Keratinocyte (primary cell): Measurements from ENCODE around the gene ZC3H12D. TPM values are rescaled to one million over a fixed set of nuclear protein-coding genes. Genes with fewer than 3 reads are reported as not detected.

Experiments
- DNase-seq: peaks from one replicate; pipeline ENCODE4 v3.0.0-alpha.2; 2011; ENCODE audit warnings: low read depth, missing footprints, low spot score
- FAIRE-seq: peaks from 2 replicates; lab custom pipeline; 2011; peaks lifted over from hg19 to GRCh38; lab: Jason Lieb, UNC
- H2AFZ ChIP-seq: 2 replicates; pipeline ENCODE4 v1.6.0; 2012; ENCODE audit warnings: low read length, control low read depth, inconsistent platforms; ENCODE audit not compliant: control insufficient read depth
- H3K27ac ChIP-seq: 2 replicates; pipeline ENCODE4 v1.5.1; 2011; ENCODE audit warnings: low read length; ENCODE audit not compliant: control insufficient read depth, insufficient read depth
- H3K27me3 ChIP-seq: 3 replicates; pipeline ENCODE4 v1.6.0; 2011; ENCODE audit warnings: low read length; ENCODE audit not compliant: control insufficient read depth, insufficient read depth; ENCODE audit errors: extremely low read depth
- H3K36me3 ChIP-seq, 2 experiments: 2 replicates in 1 of 2; 3 replicates in 1 of 2; pipeline ENCODE4 v1.5.1; 2011; ENCODE audit warnings: low read length in 2 of 2, mild to moderate bottlenecking in 1 of 2; ENCODE audit not compliant: control insufficient read depth in 2 of 2, insufficient read depth in 2 of 2; ENCODE audit errors: extremely low read depth in 1 of 2
- H3K4me1 ChIP-seq: 3 replicates; pipeline ENCODE4 v1.5.1; 2011; ENCODE audit warnings: low read length; ENCODE audit not compliant: control insufficient read depth, insufficient read depth; ENCODE audit errors: extremely low read depth
- H3K4me2 ChIP-seq: 3 replicates; pipeline ENCODE4 v1.6.0; 2011; ENCODE audit warnings: low read depth, low read length; ENCODE audit not compliant: control insufficient read depth, insufficient read depth; ENCODE audit errors: extremely low read depth
- H3K4me3 ChIP-seq, 3 experiments: fragments of 200-600 bp in 1 of 3; sonication (generic) in 1 of 3; 2 replicates in 2 of 3; 3 replicates in 1 of 3; pipeline ENCODE4 v1.5.1; 2011 to 2016; ENCODE audit warnings: low read length in 3 of 3, mild to moderate bottlenecking in 3 of 3, control low read depth in 2 of 3, inconsistent platforms in 1 of 3, low read depth in 1 of 3, mixed read lengths in 1 of 3, mixed run types in 1 of 3, moderate library complexity in 1 of 3; ENCODE audit not compliant: control insufficient read depth in 2 of 3, insufficient read depth in 2 of 3; ENCODE audit errors: extremely low read depth in 1 of 3
- H3K79me2 ChIP-seq: 2 replicates; pipeline ENCODE4 v1.6.0; 2012; ENCODE audit warnings: low read length; ENCODE audit not compliant: control insufficient read depth, insufficient read depth
- H3K9ac ChIP-seq: 3 replicates; pipeline ENCODE4 v1.6.0; 2011; ENCODE audit warnings: low read length; ENCODE audit not compliant: control insufficient read depth, insufficient read depth; ENCODE audit errors: extremely low read depth
- H3K9me1 ChIP-seq: 3 replicates; pipeline ENCODE4 v1.6.0; 2011; ENCODE audit warnings: low read length; ENCODE audit not compliant: control insufficient read depth, insufficient read depth; ENCODE audit errors: extremely low read depth
- H3K9me3 ChIP-seq: 2 replicates; pipeline ENCODE4 v1.5.1; 2012; ENCODE audit warnings: low read depth, low read length; ENCODE audit not compliant: control insufficient read depth
- H4K20me1 ChIP-seq: 3 replicates; pipeline ENCODE4 v1.6.0; 2011; ENCODE audit warnings: low read length; ENCODE audit not compliant: control insufficient read depth, insufficient read depth; ENCODE audit errors: extremely low read depth
- EZH2 ChIP-seq: IDR thresholded peaks from one replicate; pipeline ENCODE4 v1.6.1; 2012; ENCODE audit warnings: inconsistent platforms, mild to moderate bottlenecking, low read length, moderate library complexity
- dilution Hi-C: fragments of 300-500 bp; cut with MboI; formaldehyde crosslinking; loops from one replicate; pipeline ENCODE4 v1.7.0; 2020; ENCODE audit warnings: low sequenced_read_pairs; ENCODE audit not compliant: extremely low pct_ligation_motif_present
- polyA plus RNA-seq, 5 experiments: library from polyadenylated mRNA; depleted of rRNA in 3 of 5; stranded (reverse) in 3 of 5; stranded (forward) in 1 of 5; unstranded in 1 of 5; fragments of >200 nt; gene quantifications; 1 replicate in 1 of 5; 2 replicates in 3 of 5; 3 replicates in 1 of 5; pipeline versions ENCODE4 v1.2.1 to v1.2.3, GENCODE V29; 2011 to 2012; ENCODE audit warnings: missing spikeins in 2 of 5, low read depth in 1 of 5, low replicate concordance in 1 of 5
- TF ChIP-seq, protein P1 (sequence below), 3 experiments: IDR thresholded peaks in 1 of 3; conservative IDR thresholded peaks in 1 of 3; optimal IDR thresholded peaks in 1 of 3; 2 replicates in 2 of 3; 3 replicates in 1 of 3; pipeline versions ENCODE3 to v1.5.1; 2011; ENCODE audit warnings: low read length in 3 of 3, mild to moderate bottlenecking in 3 of 3, moderate library complexity in 2 of 3, control low read depth in 1 of 3, inconsistent platforms in 1 of 3; ENCODE audit not compliant: insufficient read depth in 2 of 3; ENCODE audit errors: extremely low read depth in 1 of 3

The ZC3H12D gene
- polyA plus RNA-seq, 1 donor (not counting 4 experiments of a cell fraction or from before 2014, with no cell fraction given), result 0.04 TPM

DNA sequence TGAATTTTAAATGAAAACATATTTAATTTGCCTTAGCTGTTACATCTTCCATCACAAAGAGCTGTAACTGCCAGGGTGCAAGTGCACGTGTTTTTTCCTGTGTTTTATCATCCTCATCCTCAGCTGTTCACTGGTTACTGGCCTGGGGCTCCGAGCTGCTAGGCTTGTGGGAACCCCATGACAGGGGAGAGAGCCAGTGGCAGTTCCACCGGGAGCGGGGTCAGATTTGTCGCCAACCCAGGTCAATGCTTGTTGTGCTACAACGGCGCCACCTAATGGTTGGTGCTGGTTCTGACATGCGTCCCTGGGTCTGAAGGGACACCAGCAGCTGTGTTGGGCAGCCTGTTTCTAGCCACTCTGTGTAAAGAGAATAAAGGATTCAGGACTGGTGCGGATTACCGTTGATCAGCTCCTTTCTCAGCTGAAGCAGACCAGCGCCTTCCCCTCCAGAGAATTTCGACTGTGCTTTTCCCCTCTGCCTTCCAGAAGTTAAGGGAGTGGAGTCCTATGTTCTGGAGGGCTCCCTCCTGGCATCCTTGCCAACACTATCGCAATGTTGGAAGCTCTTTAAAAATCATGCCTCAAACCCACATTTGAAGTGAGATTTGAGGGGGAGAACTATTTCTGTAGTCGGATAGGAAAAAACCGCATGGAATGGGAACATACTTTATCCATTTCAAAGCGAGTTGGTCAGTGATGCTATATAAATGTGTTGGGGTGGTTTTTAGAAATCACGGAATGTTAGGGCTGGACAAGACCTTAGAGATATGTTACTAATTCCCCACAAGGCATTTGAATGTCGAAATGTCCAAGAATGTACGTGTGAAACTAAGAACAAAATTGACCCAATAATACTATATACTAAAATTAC lies 52.7 kb downstream of the ZC3H12D start:
- Histone ChIP-seq H4K20me1 (no peaks in the 10 kb centered on the region), H2AFZ (no peak overlapping the region), H3K9me1 (no peaks in the 10 kb centered on the region), H3K9ac (no peak overlapping the region), H3K27me3 (no peaks in the 10 kb centered on the region), H3K36me3 (no peaks in the 10 kb centered on the region), H3K79me2 (no peaks in the 10 kb centered on the region), H3K4me3 (no peak overlapping the region), H3K27ac (no peak overlapping the region), H3K4me2 (no peak overlapping the region), H3K4me1 (no peaks in the 10 kb centered on the region), H3K9me3 (no peaks in the 10 kb centered on the region)
- dilution Hi-C loops, result no loop called here
- peak; percentile 38 for DNase-seq
- TF ChIP-seq, protein P1, sequence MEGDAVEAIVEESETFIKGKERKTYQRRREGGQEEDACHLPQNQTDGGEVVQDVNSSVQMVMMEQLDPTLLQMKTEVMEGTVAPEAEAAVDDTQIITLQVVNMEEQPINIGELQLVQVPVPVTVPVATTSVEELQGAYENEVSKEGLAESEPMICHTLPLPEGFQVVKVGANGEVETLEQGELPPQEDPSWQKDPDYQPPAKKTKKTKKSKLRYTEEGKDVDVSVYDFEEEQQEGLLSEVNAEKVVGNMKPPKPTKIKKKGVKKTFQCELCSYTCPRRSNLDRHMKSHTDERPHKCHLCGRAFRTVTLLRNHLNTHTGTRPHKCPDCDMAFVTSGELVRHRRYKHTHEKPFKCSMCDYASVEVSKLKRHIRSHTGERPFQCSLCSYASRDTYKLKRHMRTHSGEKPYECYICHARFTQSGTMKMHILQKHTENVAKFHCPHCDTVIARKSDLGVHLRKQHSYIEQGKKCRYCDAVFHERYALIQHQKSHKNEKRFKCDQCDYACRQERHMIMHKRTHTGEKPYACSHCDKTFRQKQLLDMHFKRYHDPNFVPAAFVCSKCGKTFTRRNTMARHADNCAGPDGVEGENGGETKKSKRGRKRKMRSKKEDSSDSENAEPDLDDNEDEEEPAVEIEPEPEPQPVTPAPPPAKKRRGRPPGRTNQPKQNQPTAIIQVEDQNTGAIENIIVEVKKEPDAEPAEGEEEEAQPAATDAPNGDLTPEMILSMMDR (optimal IDR thresholded peaks at IDR 0.05 in 1 of 3, IDR thresholded peaks at IDR 0.05 in 1 of 3, conservative IDR thresholded peaks at IDR 0.05 in 1 of 3; ENCODE audit: extremely low read depth in 1 of 3, insufficient read depth in 2 of 3, low read length in 3 of 3), result peak; percentile 91 to 93 (median 91)
- no peak for TF ChIP-seq EZH2
- peak; percentile 36 for FAIRE-seq

DNA sequence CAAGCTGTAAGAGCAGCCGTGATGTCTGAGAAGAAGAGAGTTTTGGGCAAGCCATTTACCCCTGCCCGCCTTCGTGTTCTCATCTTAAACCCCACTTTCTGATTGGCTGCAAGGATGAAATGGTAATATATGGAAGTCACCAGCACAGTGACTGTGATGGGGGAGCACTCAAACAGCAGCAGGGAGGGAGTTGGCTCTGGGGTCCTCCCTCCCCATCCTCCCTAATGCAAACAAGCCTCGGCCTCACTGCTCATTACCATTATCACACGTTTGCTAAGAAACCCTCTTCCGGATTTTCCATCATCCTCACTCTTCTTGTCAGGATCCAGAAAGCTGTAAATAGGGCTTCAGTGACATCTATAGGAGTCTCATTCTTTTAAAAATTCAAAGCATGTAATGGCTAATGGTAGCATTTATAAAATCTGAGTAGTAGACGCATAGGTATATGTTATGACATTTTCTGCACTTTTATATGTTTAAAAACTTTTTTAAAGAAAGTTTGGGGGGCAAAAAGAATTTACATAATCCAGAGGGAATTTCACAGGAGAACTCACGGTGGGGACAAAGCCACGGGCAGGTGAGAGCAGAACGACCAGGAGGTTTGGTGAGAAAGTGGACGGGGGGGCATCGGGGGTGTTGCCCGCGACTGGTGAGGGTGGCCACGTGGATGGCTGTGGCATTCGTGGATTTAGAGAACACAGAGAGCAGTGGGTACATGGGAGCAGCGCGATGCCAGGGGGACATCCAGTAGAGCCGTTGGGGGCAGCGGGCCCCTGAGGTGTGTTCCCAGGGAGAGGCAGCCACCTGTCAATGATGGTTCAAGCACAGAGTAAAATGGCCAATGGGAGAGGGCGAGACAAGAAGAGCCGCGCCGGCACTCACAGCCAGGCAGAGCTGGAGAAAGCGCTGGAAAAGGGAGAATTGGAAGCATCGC lies 55.1 kb downstream of the ZC3H12D start:
- H2AFZ ChIP-seq, result no peak overlapping the region
- FAIRE-seq (no peak), DNase-seq (no peak)
- dilution Hi-C loops, result no loop called here
- H3K4me1 ChIP-seq, result no peaks in the 10 kb centered on the region
- no peaks in the 10 kb centered on the region for H3K79me2 ChIP-seq
- H3K9me1 ChIP-seq, result no peaks in the 10 kb centered on the region
- H3K4me3 ChIP-seq, result no peak overlapping the region
- H3K4me2 ChIP-seq, result no peak overlapping the region
- H4K20me1 ChIP-seq, result no peaks in the 10 kb centered on the region
- H3K36me3 ChIP-seq, result no peaks in the 10 kb centered on the region
- no peak overlapping the region for H3K27ac ChIP-seq
- H3K27me3 ChIP-seq, result no peaks in the 10 kb centered on the region
- no peaks in the 10 kb centered on the region for H3K9me3 ChIP-seq
- no peak overlapping the region for H3K9ac ChIP-seq
- TF ChIP-seq, protein P1 (optimal IDR thresholded peaks at IDR 0.05 in 1 of 3, IDR thresholded peaks at IDR 0.05 in 1 of 3, conservative IDR thresholded peaks at IDR 0.05 in 1 of 3; ENCODE audit: extremely low read depth in 1 of 3, insufficient read depth in 2 of 3, low read length in 3 of 3), result no peak
- no peak for TF ChIP-seq EZH2
